ENCODE data around the gene OSBPL8. TPM values are rescaled to one million over a fixed set of nuclear protein-coding genes. Genes with fewer than 3 reads are reported as not detected.

Gene OSBPL8
- total and polyA plus RNA-seq, 8 donors: 7.7 to 147 (median 29.4) TPM

DNA sequence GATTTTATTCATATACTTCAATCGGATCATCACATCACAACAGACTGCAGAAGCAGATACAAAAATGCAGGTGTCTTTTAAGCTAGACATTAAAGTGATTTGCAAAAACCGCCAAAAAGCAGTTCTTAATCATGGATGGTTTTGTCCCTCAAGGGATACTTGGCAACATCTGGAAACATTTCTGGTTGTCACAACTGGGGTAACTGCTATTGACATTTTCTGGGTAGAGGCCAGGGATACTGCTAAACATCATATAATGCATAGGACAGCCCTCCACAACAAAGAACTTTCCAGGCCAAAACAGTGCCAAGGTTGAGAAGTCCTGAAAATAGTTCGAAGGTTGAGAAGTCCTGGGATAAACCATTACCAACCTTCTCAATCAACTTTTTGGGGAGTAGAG lies 109.6 kb downstream of the OSBPL8 start:
- intact Hi-C loops (cut with DNase I; ENCODE audit: low total_unique reads): no loop called here
- peaks cover 0 to 15% (median 0%) of the 10 kb centered on the region in 4 donors for H3K4me1 ChIP-seq
- 94 to 98% (median 96%) methylated on average over 3 of the region's 3 CpGs for WGBS, 5 donors

DNA sequence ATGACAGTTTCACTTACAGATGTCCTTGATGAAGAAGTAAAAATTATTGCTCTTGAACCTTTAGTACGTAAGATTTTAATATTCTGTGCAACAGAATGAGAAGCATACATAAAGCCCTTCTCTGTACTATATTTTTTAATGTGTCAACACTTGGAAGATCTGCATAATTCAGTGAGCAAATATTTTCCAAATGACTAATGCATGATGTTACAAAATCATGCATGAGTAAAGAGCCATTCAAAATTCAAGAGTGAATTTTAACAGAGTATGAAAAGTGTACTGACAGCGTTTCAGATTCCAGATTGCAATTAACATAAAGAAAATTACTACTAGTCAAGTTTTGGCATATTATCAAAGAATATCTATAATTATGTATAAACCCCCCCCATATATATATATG lies 110.0 kb downstream of the OSBPL8 start:
- intact Hi-C loops (cut with DNase I; ENCODE audit: low total_unique reads): no loop called here
- H3K27ac ChIP-seq: no peak overlapping the region
- WGBS, 5 donors: 82 to 96% (median 91%) methylated on average over 2 of the region's 2 CpGs
- no peak for DNase-seq
- no peaks in the 10 kb centered on the region for H3K27me3 ChIP-seq
- H3K4me3 ChIP-seq: no peak overlapping the region
- H3K36me3 ChIP-seq: peaks cover 0 to 8% (median 6%) of the 10 kb centered on the region in 4 donors
- peaks cover 0 to 19% (median under 1%) of the 10 kb centered on the region in 4 donors for H3K4me1 ChIP-seq
- TF ChIP-seq, protein P1, sequence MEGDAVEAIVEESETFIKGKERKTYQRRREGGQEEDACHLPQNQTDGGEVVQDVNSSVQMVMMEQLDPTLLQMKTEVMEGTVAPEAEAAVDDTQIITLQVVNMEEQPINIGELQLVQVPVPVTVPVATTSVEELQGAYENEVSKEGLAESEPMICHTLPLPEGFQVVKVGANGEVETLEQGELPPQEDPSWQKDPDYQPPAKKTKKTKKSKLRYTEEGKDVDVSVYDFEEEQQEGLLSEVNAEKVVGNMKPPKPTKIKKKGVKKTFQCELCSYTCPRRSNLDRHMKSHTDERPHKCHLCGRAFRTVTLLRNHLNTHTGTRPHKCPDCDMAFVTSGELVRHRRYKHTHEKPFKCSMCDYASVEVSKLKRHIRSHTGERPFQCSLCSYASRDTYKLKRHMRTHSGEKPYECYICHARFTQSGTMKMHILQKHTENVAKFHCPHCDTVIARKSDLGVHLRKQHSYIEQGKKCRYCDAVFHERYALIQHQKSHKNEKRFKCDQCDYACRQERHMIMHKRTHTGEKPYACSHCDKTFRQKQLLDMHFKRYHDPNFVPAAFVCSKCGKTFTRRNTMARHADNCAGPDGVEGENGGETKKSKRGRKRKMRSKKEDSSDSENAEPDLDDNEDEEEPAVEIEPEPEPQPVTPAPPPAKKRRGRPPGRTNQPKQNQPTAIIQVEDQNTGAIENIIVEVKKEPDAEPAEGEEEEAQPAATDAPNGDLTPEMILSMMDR (IDR thresholded peaks at IDR 0.05): no peak
- TF ChIP-seq POLR2A (IDR thresholded peaks at IDR 0.05) (no peak), EP300 (IDR thresholded peaks at IDR 0.05) (no peak), POLR2AphosphoS5 (IDR thresholded peaks at IDR 0.05) (no peak)
- H3K9me3 ChIP-seq: no peaks in the 10 kb centered on the region

More for the DNA sequence above, 109.6 kb downstream of the OSBPL8 start:
- TF ChIP-seq POLR2AphosphoS5 (IDR thresholded peaks at IDR 0.05): no peak
- no peak for TF ChIP-seq POLR2A (IDR thresholded peaks at IDR 0.05)
- TF ChIP-seq, protein P1 (IDR thresholded peaks at IDR 0.05): no peak
- TF ChIP-seq EP300 (IDR thresholded peaks at IDR 0.05): no peak
- H3K27me3 ChIP-seq: no peaks in the 10 kb centered on the region
- H3K27ac ChIP-seq: no peak overlapping the region
- H3K4me3 ChIP-seq: no peak overlapping the region
- DNase-seq: no peak
- H3K36me3 ChIP-seq: peaks cover 0 to 8% (median 6%) of the 10 kb centered on the region in 4 donors
- no peaks in the 10 kb centered on the region for H3K9me3 ChIP-seq

DNA sequence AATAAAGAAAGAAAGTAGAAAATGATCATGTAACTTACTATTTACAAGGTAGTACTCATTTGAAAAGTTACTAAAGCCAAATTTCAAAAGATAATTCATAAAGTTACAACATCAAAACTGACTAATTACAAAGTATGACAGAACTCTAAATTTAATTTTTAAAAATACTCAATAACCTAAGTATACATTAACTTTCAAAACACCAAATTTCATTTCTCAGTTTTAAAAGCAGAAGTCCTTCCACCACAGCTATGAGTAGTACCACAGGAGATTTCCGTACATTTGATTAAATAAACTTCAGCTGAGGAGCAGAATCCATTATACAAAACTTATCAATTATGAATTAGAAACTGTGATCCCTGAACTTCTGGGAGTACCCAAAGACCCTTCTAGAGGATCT lies 110.6 kb downstream of the OSBPL8 start:
- Histone ChIP-seq H3K27ac (no peak overlapping the region), H3K4me3 (no peak overlapping the region), H3K36me3 (peaks cover 0 to 8% (median 6%) of the 10 kb centered on the region in 4 donors), H3K9me3 (no peaks in the 10 kb centered on the region), H3K4me1 (peaks cover 0 to 25% (median 3%) of the 10 kb centered on the region in 4 donors), H3K27me3 (no peaks in the 10 kb centered on the region)
- 88 to 97% (median 89%) methylated on average over 1 of the region's 1 CpG for WGBS, 5 donors
- intact Hi-C loops (cut with DNase I; ENCODE audit: low total_unique reads): no loop called here
- no peak for DNase-seq
- TF ChIP-seq, protein P1 (IDR thresholded peaks at IDR 0.05): no peak
- no peak for TF ChIP-seq POLR2A (IDR thresholded peaks at IDR 0.05)
- no peak for TF ChIP-seq EP300 (IDR thresholded peaks at IDR 0.05)
- TF ChIP-seq POLR2AphosphoS5 (IDR thresholded peaks at IDR 0.05): no peak

DNA sequence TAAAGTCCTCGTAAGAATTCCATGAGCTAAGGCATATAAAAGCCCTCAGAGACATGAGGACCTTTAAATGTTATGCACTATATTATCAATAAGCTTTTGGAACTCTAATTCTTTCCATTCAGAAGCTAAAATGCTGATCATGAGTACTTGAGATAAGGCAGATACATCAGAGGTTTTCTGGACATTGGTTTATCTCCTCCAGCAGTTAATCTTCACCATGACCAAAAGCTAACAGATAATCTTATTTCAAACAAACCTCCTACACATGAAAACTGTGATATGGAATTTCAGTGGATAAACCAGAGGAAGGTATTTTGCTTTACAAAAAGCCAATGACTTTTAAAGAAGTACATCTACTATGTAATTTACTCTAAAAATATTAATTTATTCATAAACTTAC lies 113.5 kb downstream of the OSBPL8 start:
- Histone ChIP-seq H3K4me3 (no peak overlapping the region), H3K4me1 (peaks cover 0 to 25% (median 3%) of the 10 kb centered on the region in 4 donors), H3K9me3 (no peaks in the 10 kb centered on the region), H3K36me3 (peaks cover 0 to 8% (median 6%) of the 10 kb centered on the region in 4 donors), H3K27me3 (no peaks in the 10 kb centered on the region), H3K27ac (no peak overlapping the region)
- no peak for DNase-seq
- intact Hi-C loops (cut with DNase I; ENCODE audit: low total_unique reads): no loop called here
- 81 to 97% (median 92%) methylated on average over 1 of the region's 1 CpG for WGBS, 5 donors
- TF ChIP-seq EP300 (IDR thresholded peaks at IDR 0.05) (no peak), POLR2A (IDR thresholded peaks at IDR 0.05) (no peak), POLR2AphosphoS5 (IDR thresholded peaks at IDR 0.05) (no peak)
- TF ChIP-seq, protein P1 (IDR thresholded peaks at IDR 0.05): no peak

Measured in stomach (tissue), 9 donors.